HG02981 (cell line): ENCODE measurements around the gene NR6A1.

Source experiments
- ATAC-seq: cut with Tn5 transposase; IDR thresholded peaks from one replicate; pipeline ENCODE4 v1.9.1; 2021; ENCODE audit warnings: mild to moderate bottlenecking, moderate library complexity; ENCODE audit not compliant: unreplicated experiment

The NR6A1 gene

GRCh38 chr9:124593200-124593599, 177.9 kb downstream of the NR6A1 start:
- ATAC-seq = no peak

GRCh38 chr9:124590889-124591641, 180.0 kb downstream of the NR6A1 start:
- no peak for ATAC-seq

- ATAC-seq = no peak
Observed at GRCh38 chr9:124584631-124585030, 186.5 kb downstream of the NR6A1 start.

GRCh38 chr9:124583134-124583533, 188.0 kb downstream of the NR6A1 start:
- no peak for ATAC-seq

GRCh38 chr9:124580186-124580585, 190.9 kb downstream of the NR6A1 start:
- ATAC-seq = no peak

GRCh38 chr9:124576751-124577150, 194.4 kb downstream of the NR6A1 start:
- ATAC-seq = no peak

- no peak for ATAC-seq
Observed at GRCh38 chr9:124574534-124575375, 196.4 kb downstream of the NR6A1 start.

GRCh38 chr9:124570942-124571666, 200.0 kb downstream of the NR6A1 start:
- no peak for ATAC-seq

GRCh38 chr9:124569942-124570341, 201.2 kb downstream of the NR6A1 start:
- ATAC-seq = no peak

- ATAC-seq = no peak
Observed at GRCh38 chr9:124567362-124567761, 203.7 kb downstream of the NR6A1 start.

GRCh38 chr9:124562328-124562727, 208.8 kb downstream of the NR6A1 start:
- ATAC-seq = no peak

GRCh38 chr9:124559871-124560270, 211.2 kb downstream of the NR6A1 start:
- no peak for ATAC-seq

- ATAC-seq = no peak
Observed at GRCh38 chr9:124558777-124559470, 212.2 kb downstream of the NR6A1 start.

GRCh38 chr9:124557895-124558294, 213.2 kb downstream of the NR6A1 start:
- ATAC-seq = no peak

- no peak for ATAC-seq
Observed at GRCh38 chr9:124555043-124555442, 216.1 kb downstream of the NR6A1 start.

GRCh38 chr9:124553738-124554137, 217.4 kb downstream of the NR6A1 start:
- ATAC-seq = no peak

- ATAC-seq = no peak
Observed at GRCh38 chr9:124552273-124552605, 218.9 kb downstream of the NR6A1 start.

GRCh38 chr9:124551472-124552272, 219.4 kb downstream of the NR6A1 start:
- ATAC-seq = no peak

- no peak for ATAC-seq
Observed at GRCh38 chr9:124550072-124550471, 221.0 kb downstream of the NR6A1 start.

- no peak for ATAC-seq
Observed at GRCh38 chr9:124549016-124549415, 222.1 kb downstream of the NR6A1 start.
